PC-9 (cell line): ENCODE data around the gene SMAD6. TPM values are rescaled to one million over a fixed set of nuclear protein-coding genes. Genes with fewer than 3 reads are reported as not detected.

Source experiments
- BruUV-seq: library from RNA; stranded (reverse); fragments of 400-500 nt; replicated peaks from 2 replicates; lab custom pipeline; 2021; lab: Mats Ljungman, UMichigan
- CTCF ChIA-PET: fragments of 300-600 bp; sonication (Branson Sonifier 250); formaldehyde crosslinking; loops from one replicate; lab custom pipeline; 2022; ENCODE audit warnings: antibody characterized with exemption; lab: Charles Lee
- POLR2A ChIA-PET: fragments of 300-600 bp; sonication (Branson Sonifier 250); formaldehyde crosslinking; loops from one replicate; lab custom pipeline; 2022; ENCODE audit warnings: antibody characterized with exemption; ENCODE audit not compliant: unreplicated experiment; lab: Charles Lee
- DNase-seq, 2 experiments: peaks; one replicate each; pipeline versions ENCODE4 v3.0.0 to v3.0.0-alpha.2; 2015 to 2022; ENCODE audit warnings: mixed read lengths in 1 of 2
- H2AFZ ChIP-seq: fragments of 200-600 bp; sonication (generic); 2 replicates; pipeline ENCODE4 v1.8.1; 2017; ENCODE audit warnings: antibody characterized with exemption
- H3F3A ChIP-seq: fragments of 200-600 bp; sonication (generic); 2 replicates; pipeline ENCODE4 v1.8.1; 2017; ENCODE audit warnings: antibody characterized with exemption, mild to moderate bottlenecking, low read depth; ENCODE audit not compliant: insufficient read depth
- H3K27ac ChIP-seq: fragments of 200-600 bp; sonication (generic); 2 replicates; pipeline ENCODE4 v1.6.1; 2016; ENCODE audit warnings: mixed run types
- H3K27me3 ChIP-seq: fragments of 200-600 bp; sonication (generic); 2 replicates; pipeline ENCODE4 v1.6.1; 2016; ENCODE audit warnings: low read depth, mixed run types; ENCODE audit not compliant: insufficient read depth
- H3K36me3 ChIP-seq: fragments of 200-600 bp; sonication (generic); 2 replicates; pipeline ENCODE4 v1.6.1; 2016; ENCODE audit warnings: low read depth, mixed run types
- H3K4me1 ChIP-seq: fragments of 200-600 bp; sonication (generic); replicated peaks from 2 replicates; pipeline ENCODE4 v1.6.1; 2016; ENCODE audit warnings: mixed run types; ENCODE audit not compliant: insufficient read depth
- H3K4me2 ChIP-seq: fragments of 200-600 bp; sonication (generic); 2 replicates; pipeline ENCODE4 v1.6.1; 2017; ENCODE audit warnings: mixed run types
- H3K4me3 ChIP-seq: fragments of 200-600 bp; sonication (generic); 2 replicates; pipeline ENCODE4 v1.6.1; 2016; ENCODE audit warnings: mixed run types
- H3K79me2 ChIP-seq: fragments of 200-600 bp; sonication (generic); 2 replicates; pipeline ENCODE4 v1.6.1; 2017; ENCODE audit warnings: low read depth, mixed run types
- H3K9me2 ChIP-seq: fragments of 200-600 bp; sonication (generic); 2 replicates; pipeline ENCODE4 v1.8.1; 2017; ENCODE audit warnings: mild to moderate bottlenecking; ENCODE audit not compliant: insufficient read depth
- H3K9me3 ChIP-seq: fragments of 200-600 bp; sonication (generic); 2 replicates; pipeline ENCODE4 v1.8.1; 2016; ENCODE audit warnings: low read depth; ENCODE audit not compliant: insufficient read depth
- H4K20me1 ChIP-seq: fragments of 200-600 bp; sonication (generic); 2 replicates; pipeline ENCODE4 v1.8.1; 2017; ENCODE audit not compliant: insufficient read depth
- EZH2 ChIP-seq: fragments of 200-600 bp; sonication (generic); IDR thresholded peaks from 2 replicates; pipeline ENCODE4 v1.8.0; 2017; ENCODE audit warnings: antibody characterized with exemption, low read depth
- intact Hi-C: fragments of 100-400 bp; cut with micrococcal nuclease; formaldehyde crosslinking; loops from one replicate; pipeline ENCODE4 v1.10.0; 2022; ENCODE audit not compliant: unreplicated experiment
- total RNA-seq: library from RNA; stranded (reverse); gene quantifications from 2 replicates; pipeline ENCODE4 v1.2.3, GENCODE V29; 2021
- TF ChIP-seq, protein P1 (sequence below): fragments of 200-600 bp; sonication (generic); conservative IDR thresholded peaks from 2 replicates; pipeline ENCODE4 v1.6.1; 2017; ENCODE audit warnings: mixed run types, antibody characterized with exemption, mild to moderate bottlenecking, moderate library complexity

SMAD6 gene
- total RNA-seq, 1 experiment from 2014 or later = 7.1 TPM

- H3K9me3 ChIP-seq = no peaks in the 10 kb centered on the region
- intact Hi-C loops = no loop called here
- H3K4me2 ChIP-seq = no peak overlapping the region
- no peak overlapping the region for H3K27ac ChIP-seq
- ChIA-PET POLR2A (no interaction called here), CTCF (no interaction called here)
- BruUV-seq = no TSS peak
- H3K4me3 ChIP-seq = no peak overlapping the region
- TF ChIP-seq, protein P1, sequence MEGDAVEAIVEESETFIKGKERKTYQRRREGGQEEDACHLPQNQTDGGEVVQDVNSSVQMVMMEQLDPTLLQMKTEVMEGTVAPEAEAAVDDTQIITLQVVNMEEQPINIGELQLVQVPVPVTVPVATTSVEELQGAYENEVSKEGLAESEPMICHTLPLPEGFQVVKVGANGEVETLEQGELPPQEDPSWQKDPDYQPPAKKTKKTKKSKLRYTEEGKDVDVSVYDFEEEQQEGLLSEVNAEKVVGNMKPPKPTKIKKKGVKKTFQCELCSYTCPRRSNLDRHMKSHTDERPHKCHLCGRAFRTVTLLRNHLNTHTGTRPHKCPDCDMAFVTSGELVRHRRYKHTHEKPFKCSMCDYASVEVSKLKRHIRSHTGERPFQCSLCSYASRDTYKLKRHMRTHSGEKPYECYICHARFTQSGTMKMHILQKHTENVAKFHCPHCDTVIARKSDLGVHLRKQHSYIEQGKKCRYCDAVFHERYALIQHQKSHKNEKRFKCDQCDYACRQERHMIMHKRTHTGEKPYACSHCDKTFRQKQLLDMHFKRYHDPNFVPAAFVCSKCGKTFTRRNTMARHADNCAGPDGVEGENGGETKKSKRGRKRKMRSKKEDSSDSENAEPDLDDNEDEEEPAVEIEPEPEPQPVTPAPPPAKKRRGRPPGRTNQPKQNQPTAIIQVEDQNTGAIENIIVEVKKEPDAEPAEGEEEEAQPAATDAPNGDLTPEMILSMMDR = no peak
- no peaks in the 10 kb centered on the region for H3K79me2 ChIP-seq
- no peaks in the 10 kb centered on the region for H3F3A ChIP-seq
- no peaks in the 10 kb centered on the region for H3K36me3 ChIP-seq
- no peak for DNase-seq
- H3K4me1 ChIP-seq = no peaks in the 10 kb centered on the region
- H3K27me3 ChIP-seq = no peaks in the 10 kb centered on the region
- no peaks in the 10 kb centered on the region for H3K9me2 ChIP-seq
- H4K20me1 ChIP-seq = no peaks in the 10 kb centered on the region
- no peak overlapping the region for H2AFZ ChIP-seq
Measured at GRCh38 chr15:66735909-66736305, 33.9 kb downstream of the SMAD6 start.

DNA sequence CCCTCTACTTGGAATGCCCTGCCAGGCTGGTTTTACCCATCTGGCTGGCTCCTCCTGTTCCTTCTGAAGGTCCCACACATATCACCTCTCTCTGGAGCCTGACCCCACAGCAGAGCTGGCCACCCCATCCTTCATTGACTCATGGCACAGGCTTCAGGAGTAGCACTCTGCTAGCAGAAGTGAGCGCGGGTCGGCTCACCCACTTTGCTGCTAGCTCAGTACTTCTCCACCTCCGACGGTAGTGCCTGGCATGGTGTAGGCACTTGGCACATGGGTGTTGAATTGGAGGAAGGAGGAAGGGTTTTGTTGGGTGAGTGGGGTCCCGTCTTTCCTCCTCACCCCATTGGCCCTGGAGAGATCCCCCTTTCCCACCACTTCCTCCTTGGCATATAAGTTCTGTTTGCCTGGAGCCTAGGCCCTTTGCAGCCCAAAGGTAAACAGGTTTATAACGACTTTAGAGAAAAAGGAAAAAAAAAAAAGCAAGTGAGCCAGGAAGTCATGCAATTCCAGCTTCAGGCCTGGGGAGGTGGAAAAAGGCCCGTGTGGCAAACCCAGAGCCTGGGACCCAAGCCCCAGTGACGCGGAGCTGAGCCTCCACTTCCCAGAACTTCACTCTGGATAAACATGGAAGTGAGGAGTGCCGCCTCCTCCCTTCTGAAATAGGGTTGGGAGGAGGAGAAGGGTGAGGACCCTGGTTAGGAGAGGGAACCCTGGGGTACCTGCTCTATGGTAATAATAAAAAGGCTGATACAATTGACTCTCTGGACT, 35.4 kb downstream of the SMAD6 start:
- Histone ChIP-seq H3K79me2 (no peaks in the 10 kb centered on the region), H3K4me2 (no peak overlapping the region), H4K20me1 (no peaks in the 10 kb centered on the region), H3K27me3 (no peaks in the 10 kb centered on the region), H3K9me2 (no peaks in the 10 kb centered on the region), H3K9me3 (no peaks in the 10 kb centered on the region), H3K36me3 (no peaks in the 10 kb centered on the region), H3K4me1 (no peaks in the 10 kb centered on the region), H3K4me3 (no peak overlapping the region), H3K27ac (no peak overlapping the region), H2AFZ (no peak overlapping the region), H3F3A (no peaks in the 10 kb centered on the region)
- TF ChIP-seq, protein P1 = no peak
- TF ChIP-seq EZH2 = no peak
- no peak for DNase-seq
- BruUV-seq = no TSS peak
- POLR2A ChIA-PET = no interaction called here
- CTCF ChIA-PET = no interaction called here
- intact Hi-C loops = no loop called here

- Histone ChIP-seq H3K4me2 (no peak overlapping the region), H3K27ac (no peak overlapping the region), H3K4me1 (no peaks in the 10 kb centered on the region), H3K27me3 (no peaks in the 10 kb centered on the region), H3K36me3 (no peaks in the 10 kb centered on the region), H3K79me2 (no peaks in the 10 kb centered on the region), H3K9me3 (no peaks in the 10 kb centered on the region), H4K20me1 (no peaks in the 10 kb centered on the region), H2AFZ (no peak overlapping the region), H3K4me3 (no peak overlapping the region), H3F3A (no peaks in the 10 kb centered on the region), H3K9me2 (no peaks in the 10 kb centered on the region)
- BruUV-seq = no TSS peak
- CTCF ChIA-PET = no interaction called here
- DNase-seq = no peak
- intact Hi-C loops = no loop called here
- TF ChIP-seq EZH2 = no peak
- TF ChIP-seq, protein P1 = no peak
- POLR2A ChIA-PET = no interaction called here
Measured at GRCh38 chr15:66738116-66738515, 36.1 kb downstream of the SMAD6 start.
